ENCODE data around the gene ABR. TPM values are rescaled to one million over a fixed set of nuclear protein-coding genes. Genes with fewer than 3 reads are reported as not detected.
"Not testable (repeated sequence)": the region's sequence is repeated elsewhere in the genome, so short reads cannot be mapped to it uniquely, and the experiment has no call there.

ABR gene
- polyA plus RNA-seq, 4 donors: 46.3 to 53.3 (median 49.0) TPM

- DNase-seq (ENCODE audit: low read depth in 4 of 4, low spot score in 3 of 4): no peak
These were observed 176.8 kb downstream of the ABR start for GRCh38 chr17:1002771-1003555.

- DNase-seq (ENCODE audit: low read depth in 4 of 4, low spot score in 3 of 4): no peak
These were observed 177.4 kb downstream of the ABR start for GRCh38 chr17:1002412-1002753.

- DNase-seq (ENCODE audit: low read depth in 4 of 4, low spot score in 3 of 4): no peak
These were observed 178.0 kb downstream of the ABR start for GRCh38 chr17:1001640-1002411.

GRCh38 chr17:1000597-1001461 lies 179.0 kb downstream of the ABR start:
- DNase-seq (ENCODE audit: low read depth in 4 of 4, low spot score in 3 of 4): no peak

GRCh38 chr17:998111-998510 lies 181.7 kb downstream of the ABR start:
- no peak for DNase-seq (ENCODE audit: low read depth in 4 of 4, low spot score in 3 of 4)

- peak; percentile 93 to 96 (median 94) for DNase-seq (ENCODE audit: low read depth in 4 of 4, low spot score in 3 of 4)
These were observed 183.0 kb downstream of the ABR start, which contains the start of gene TIMM22 for GRCh38 chr17:996554-997344. Gene TIMM22, plus strand, starts transcription at chr17:997129. Its CDS starts 14 bp downstream, at chr17:997143.

GRCh38 chr17:995324-995723 lies 184.5 kb downstream of the ABR start:
- not testable (repeated sequence) for DNase-seq (ENCODE audit: low read depth in 4 of 4, low spot score in 3 of 4)

GRCh38 chr17:992933-993332 lies 186.8 kb downstream of the ABR start:
- DNase-seq (ENCODE audit: low read depth in 4 of 4, low spot score in 3 of 4): no peak

- DNase-seq (ENCODE audit: low read depth in 4 of 4, low spot score in 3 of 4): no peak
These were observed 191.2 kb downstream of the ABR start for GRCh38 chr17:988561-988960.

- DNase-seq (ENCODE audit: low read depth in 4 of 4, low spot score in 3 of 4): no peak
These were observed 191.8 kb downstream of the ABR start for GRCh38 chr17:987931-988330.

GRCh38 chr17:986322-986929 lies 193.4 kb downstream of the ABR start:
- no peak for DNase-seq (ENCODE audit: low read depth in 4 of 4, low spot score in 3 of 4)

- DNase-seq (ENCODE audit: low read depth in 4 of 4, low spot score in 3 of 4): no peak
These were observed 195.9 kb downstream of the ABR start for GRCh38 chr17:983921-984320.

- DNase-seq (ENCODE audit: low read depth in 4 of 4, low spot score in 3 of 4): no peak
These were observed 198.5 kb downstream of the ABR start for GRCh38 chr17:981292-981658.

- DNase-seq (ENCODE audit: low read depth in 4 of 4, low spot score in 3 of 4): peak in 3 of 4 donors; percentile 79 to 83 (median 82)
These were observed 199.1 kb downstream of the ABR start for GRCh38 chr17:980406-981291.

GRCh38 chr17:979539-980405 lies 200.0 kb downstream of the ABR start, which contains the start of gene NXN:
Gene NXN, minus strand, starts transcription at chr17:979776.
- peak in 2 of 4 donors; percentile 41 to 71 for DNase-seq (ENCODE audit: low read depth in 4 of 4, low spot score in 3 of 4)

- no peak for DNase-seq (ENCODE audit: low read depth in 4 of 4, low spot score in 3 of 4)
These were observed 200.6 kb downstream of the ABR start for GRCh38 chr17:979212-979538.

- no peak for DNase-seq (ENCODE audit: low read depth in 4 of 4, low spot score in 3 of 4)
These were observed 201.4 kb downstream of the ABR start for GRCh38 chr17:978103-979093.

Measured in right renal pelvis (tissue), 4 donors.